Mesendoderm (in vitro differentiated cells): ENCODE measurements around the gene ASNSD1.

Experiments
- DNase-seq: peaks from one replicate; pipeline ENCODE4 v3.0.0; 2013
- H2AK5ac ChIP-seq: 2 replicates; pipeline ENCODE4 v1.6.1; 2013; ENCODE audit warnings: low read length, inconsistent platforms
- H2BK120ac ChIP-seq: 2 replicates; pipeline ENCODE4 v1.6.1; 2013; ENCODE audit warnings: low read depth, mild to moderate bottlenecking, low read length, moderate library complexity, mixed read lengths
- H2BK15ac ChIP-seq: replicated peaks from 2 replicates; pipeline ENCODE4 v1.6.1; 2013; ENCODE audit warnings: low read depth, mild to moderate bottlenecking, moderate library complexity
- H2BK5ac ChIP-seq: 2 replicates; pipeline ENCODE4 v1.6.1; 2013; ENCODE audit warnings: low read length, inconsistent platforms
- H3K18ac ChIP-seq: 2 replicates; pipeline ENCODE4 v1.6.1; 2013; ENCODE audit warnings: mild to moderate bottlenecking, low read length, mixed read lengths
- H3K23ac ChIP-seq: one replicate; pipeline ENCODE4 v1.6.1; 2013; ENCODE audit warnings: low read length
- H3K27ac ChIP-seq: 2 replicates; pipeline ENCODE4 v1.5.1; 2013; ENCODE audit warnings: low read depth, mild to moderate bottlenecking, inconsistent platforms, low read length, moderate library complexity
- H3K27me3 ChIP-seq: 2 replicates; pipeline ENCODE4 v1.6.1; 2013; ENCODE audit warnings: low read length, control low read depth, mild to moderate bottlenecking, inconsistent platforms; ENCODE audit not compliant: insufficient read depth, poor library complexity
- H3K36me3 ChIP-seq: 2 replicates; pipeline ENCODE4 v1.6.1; 2013; ENCODE audit warnings: low read length, inconsistent platforms; ENCODE audit not compliant: control insufficient read depth, insufficient read depth
- H3K4ac ChIP-seq: one replicate; pipeline ENCODE4 v1.6.1; 2013; ENCODE audit warnings: low read depth, mild to moderate bottlenecking, low read length, moderate library complexity
- H3K4me1 ChIP-seq: 2 replicates; pipeline ENCODE4 v1.6.1; 2013; ENCODE audit warnings: low read depth, low read length, inconsistent platforms; ENCODE audit not compliant: control insufficient read depth
- H3K4me2 ChIP-seq: 2 replicates; pipeline ENCODE4 v1.6.1; 2013; ENCODE audit warnings: low read length
- H3K4me3 ChIP-seq: 2 replicates; pipeline ENCODE4 v1.5.1; 2013; ENCODE audit warnings: mild to moderate bottlenecking, low read length
- H3K56ac ChIP-seq: one replicate; pipeline ENCODE4 v1.6.1; 2013; ENCODE audit warnings: low read length
- H3K79me1 ChIP-seq: 2 replicates; pipeline ENCODE4 v1.6.1; 2013; ENCODE audit warnings: low read length, inconsistent platforms
- H3K79me2 ChIP-seq: 2 replicates; pipeline ENCODE4 v1.6.1; 2013; ENCODE audit warnings: mild to moderate bottlenecking, low read length; ENCODE audit not compliant: control insufficient read depth, insufficient read depth
- H3K9ac ChIP-seq: 2 replicates; pipeline ENCODE4 v1.6.1; 2013; ENCODE audit warnings: low read length, inconsistent platforms
- H4K5ac ChIP-seq: one replicate; pipeline ENCODE4 v1.6.1; 2013; ENCODE audit warnings: low read length
- H4K8ac ChIP-seq: one replicate; pipeline ENCODE4 v1.6.1; 2013; ENCODE audit warnings: low read depth, mild to moderate bottlenecking, control low read depth, low read length, moderate library complexity
- WGBS: extraction: QIAGEN DNeasy Blood & Tissue Kit; methylation state at CpG from one replicate; pipeline ENCODE4 v1.1.7; 2013; ENCODE audit warnings: low lambda C conversion rate, missing lambda C conversion rate; ENCODE audit not compliant: insufficient coverage; ENCODE audit errors: extremely low coverage; 5-methylcytosine and 5-hydroxymethylcytosine counted together

The ASNSD1 gene

DNA sequence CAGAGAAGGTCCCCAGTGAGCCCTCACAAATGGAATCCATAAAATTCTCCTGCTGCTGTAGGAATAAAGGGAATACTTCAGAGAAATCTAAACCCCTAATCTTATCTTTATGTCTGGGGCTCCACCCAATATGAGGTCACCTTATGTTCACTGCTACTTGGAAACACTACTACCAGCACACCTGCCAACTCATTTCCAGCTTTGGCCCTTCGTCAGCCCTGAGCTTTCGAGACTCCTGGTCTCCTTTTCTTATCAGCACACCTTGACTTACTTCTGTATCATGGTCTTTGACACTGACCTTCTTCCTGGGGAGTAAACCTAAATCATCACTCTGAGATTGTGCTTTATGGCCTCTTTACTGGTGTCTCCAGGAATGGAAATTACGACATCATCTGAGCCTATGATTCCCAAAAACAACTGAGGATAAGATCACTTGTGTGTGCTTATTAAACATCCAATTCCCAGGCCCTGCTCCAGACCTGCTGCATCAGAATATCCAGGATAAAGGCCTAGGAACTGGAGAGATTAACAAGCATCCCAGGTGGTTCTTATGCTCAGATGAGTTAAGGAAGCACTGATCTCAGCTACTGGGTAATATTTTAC is 22.2 kb upstream of the ASNSD1 start:
- Histone ChIP-seq H4K8ac (no peak overlapping the region), H4K5ac (no peak overlapping the region), H3K4me2 (no peak overlapping the region), H3K36me3 (no peaks in the 10 kb centered on the region), H2AK5ac (no peak overlapping the region), H3K56ac (no peak overlapping the region), H3K9ac (no peak overlapping the region), H2BK5ac (no peak overlapping the region), H3K4ac (no peak overlapping the region), H2BK15ac (no peak overlapping the region), H3K27me3 (no peaks in the 10 kb centered on the region), H3K18ac (no peak overlapping the region), H3K27ac (no peak overlapping the region), H3K79me1 (no peaks in the 10 kb centered on the region), H3K23ac (no peak overlapping the region), H3K4me1 (peaks cover 8% of the 10 kb centered on the region), H2BK120ac (no peak overlapping the region), H3K79me2 (no peaks in the 10 kb centered on the region), H3K4me3 (no peak overlapping the region)
- DNase-seq = peak; percentile 16
- no CpG with 5 or more reads among the region's 3 CpGs for WGBS

- Histone ChIP-seq H3K36me3 (no peaks in the 10 kb centered on the region), H3K27ac (peak overlapping the region; percentile 33), H4K5ac (no peak overlapping the region), H4K8ac (no peak overlapping the region), H3K4me3 (no peak overlapping the region), H2BK15ac (no peak overlapping the region), H3K4me2 (no peak overlapping the region), H3K56ac (no peak overlapping the region), H3K9ac (no peak overlapping the region), H2BK120ac (no peak overlapping the region), H3K23ac (no peak overlapping the region), H3K4ac (no peak overlapping the region), H3K4me1 (peaks cover 8% of the 10 kb centered on the region), H2BK5ac (no peak overlapping the region), H2AK5ac (no peak overlapping the region), H3K79me2 (no peaks in the 10 kb centered on the region), H3K18ac (peak overlapping the region; percentile 22), H3K79me1 (no peaks in the 10 kb centered on the region), H3K27me3 (no peaks in the 10 kb centered on the region)
- WGBS = no CpG with 5 or more reads among the region's 1 CpG
- DNase-seq = peak; percentile 74
Observed at GRCh38 chr2:189641002-189641401, 20.3 kb upstream of the ASNSD1 start.

GRCh38 chr2:189641590-189641989 is 19.7 kb upstream of the ASNSD1 start:
- Histone ChIP-seq H3K27ac (peak overlapping the region; percentile 33), H3K4ac (no peak overlapping the region), H3K9ac (no peak overlapping the region), H3K79me1 (no peaks in the 10 kb centered on the region), H3K56ac (no peak overlapping the region), H4K8ac (no peak overlapping the region), H3K79me2 (no peaks in the 10 kb centered on the region), H2AK5ac (no peak overlapping the region), H3K4me3 (no peak overlapping the region), H3K18ac (peak overlapping the region; percentile 22), H2BK5ac (peak overlapping the region; percentile 31), H2BK15ac (no peak overlapping the region), H3K27me3 (no peaks in the 10 kb centered on the region), H2BK120ac (peak overlapping the region; percentile 28), H3K36me3 (no peaks in the 10 kb centered on the region), H3K4me2 (no peak overlapping the region), H3K23ac (no peak overlapping the region), H4K5ac (no peak overlapping the region), H3K4me1 (peaks cover 8% of the 10 kb centered on the region)
- no CpG with 5 or more reads among the region's 2 CpGs for WGBS
- DNase-seq = peak; percentile 31

DNA sequence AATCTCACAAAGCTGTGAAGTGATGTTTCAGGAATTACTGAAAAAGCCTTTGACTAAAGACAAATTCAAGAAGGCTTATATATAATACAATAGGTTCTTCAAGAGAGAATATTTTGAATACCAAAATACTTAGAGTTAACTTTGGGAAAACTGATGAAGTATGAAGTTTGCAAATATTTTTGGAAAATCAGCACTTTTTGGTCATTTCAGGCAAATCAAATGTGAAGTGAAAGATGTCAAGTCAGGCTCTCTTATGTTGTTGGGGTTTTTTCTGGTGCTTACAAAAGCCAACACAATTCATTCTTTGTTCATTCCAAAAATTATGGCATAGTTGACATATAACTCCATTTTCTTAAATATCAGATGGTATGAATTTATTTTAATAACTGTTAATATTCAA is 14.7 kb upstream of the ASNSD1 start:
- Histone ChIP-seq H3K18ac (no peak overlapping the region), H3K9ac (no peak overlapping the region), H3K56ac (no peak overlapping the region), H2BK120ac (no peak overlapping the region), H3K79me1 (no peaks in the 10 kb centered on the region), H3K27me3 (no peaks in the 10 kb centered on the region), H3K23ac (no peak overlapping the region), H3K4me3 (no peak overlapping the region), H3K79me2 (no peaks in the 10 kb centered on the region), H4K5ac (no peak overlapping the region), H2BK5ac (no peak overlapping the region), H3K27ac (no peak overlapping the region), H2AK5ac (no peak overlapping the region), H3K4ac (no peak overlapping the region), H3K4me2 (no peak overlapping the region), H2BK15ac (no peak overlapping the region), H3K4me1 (peaks cover 4% of the 10 kb centered on the region), H3K36me3 (no peaks in the 10 kb centered on the region), H4K8ac (no peak overlapping the region)
- DNase-seq = no peak

- no CpG with 5 or more reads among the region's 1 CpG for WGBS
- Histone ChIP-seq H2BK120ac (no peak overlapping the region), H3K4ac (no peak overlapping the region), H3K36me3 (no peaks in the 10 kb centered on the region), H2BK15ac (no peak overlapping the region), H3K56ac (no peak overlapping the region), H3K23ac (no peak overlapping the region), H2AK5ac (no peak overlapping the region), H4K8ac (no peak overlapping the region), H3K4me1 (no peaks in the 10 kb centered on the region), H3K27ac (no peak overlapping the region), H4K5ac (no peak overlapping the region), H3K4me2 (no peak overlapping the region), H3K9ac (no peak overlapping the region), H3K27me3 (no peaks in the 10 kb centered on the region), H3K79me2 (no peaks in the 10 kb centered on the region), H3K4me3 (no peak overlapping the region), H3K79me1 (no peaks in the 10 kb centered on the region), H3K18ac (no peak overlapping the region), H2BK5ac (no peak overlapping the region)
- no peak for DNase-seq
Observed at GRCh38 chr2:189648846-189649509, 12.3 kb upstream of the ASNSD1 start.

DNA sequence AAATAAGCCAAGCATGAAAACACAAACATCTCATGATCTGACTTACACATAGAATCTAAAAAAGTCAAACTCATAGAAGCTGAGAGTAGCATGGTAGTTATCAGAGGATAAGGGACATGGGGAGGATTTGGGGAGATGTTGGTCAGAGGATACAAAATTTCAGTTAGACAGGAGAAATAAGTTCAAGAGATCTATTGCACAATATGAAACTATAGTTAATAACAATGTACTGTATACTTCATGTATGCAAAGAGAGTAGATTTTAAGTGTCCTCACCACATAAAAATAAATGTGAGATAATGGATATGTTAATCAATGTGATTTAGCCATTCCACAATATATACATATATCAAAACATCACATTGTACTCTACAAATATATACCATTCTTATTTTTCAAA is 10.0 kb upstream of the ASNSD1 start:
- DNase-seq = no peak
- Histone ChIP-seq H4K8ac (no peak overlapping the region), H2BK120ac (no peak overlapping the region), H3K4me2 (no peak overlapping the region), H4K5ac (no peak overlapping the region), H2BK5ac (no peak overlapping the region), H3K18ac (no peak overlapping the region), H3K23ac (no peak overlapping the region), H3K56ac (no peak overlapping the region), H3K4me3 (no peak overlapping the region), H3K27ac (no peak overlapping the region), H3K4me1 (no peaks in the 10 kb centered on the region), H3K79me2 (no peaks in the 10 kb centered on the region), H3K36me3 (no peaks in the 10 kb centered on the region), H3K79me1 (no peaks in the 10 kb centered on the region), H3K9ac (no peak overlapping the region), H3K4ac (no peak overlapping the region), H2AK5ac (no peak overlapping the region), H2BK15ac (no peak overlapping the region), H3K27me3 (no peaks in the 10 kb centered on the region)
